Transverse colon (tissue), 4 donors: ENCODE measurements around the gene ETV6. TPM values are rescaled to one million over a fixed set of nuclear protein-coding genes. Genes with fewer than 3 reads are reported as not detected.

Experiments
- DNase-seq: peaks from one replicate; pipeline ENCODE4 v3.0.0-alpha.2; 2019
- H3K27ac ChIP-seq, 4 donors: fragments of 200-600 bp; sonication (generic); 2 replicates each; pipeline ENCODE4 v1.5.1; 2016 to 2018; ENCODE audit warnings: inconsistent platforms in 4 of 4
- H3K27me3 ChIP-seq: fragments of 200-600 bp; sonication (generic); 2 replicates; pipeline ENCODE4 v1.5.1; 2017; ENCODE audit warnings: inconsistent platforms
- H3K36me3 ChIP-seq, 4 donors: fragments of 200-600 bp; sonication (generic); 2 replicates each; pipeline ENCODE4 v1.5.1; 2017 to 2019; ENCODE audit warnings: inconsistent platforms in 4 of 4
- H3K4me1 ChIP-seq, 4 donors: fragments of 200-600 bp; sonication (generic); 2 replicates each; pipeline ENCODE4 v1.5.1; 2017 to 2020; ENCODE audit warnings: inconsistent platforms in 4 of 4
- H3K4me3 ChIP-seq, 4 donors: fragments of 200-600 bp; sonication (generic); 1 replicate in 1 of 4; 2 replicates in 3 of 4; pipeline versions ENCODE4 v1.5.1 to v1.6.1; 2017 to 2019; ENCODE audit warnings: inconsistent platforms in 4 of 4
- H3K9me3 ChIP-seq, 2 donors: fragments of 200-600 bp; sonication (generic); 2 replicates each; pipeline ENCODE4 v1.5.1; 2017 to 2019; ENCODE audit warnings: inconsistent platforms in 2 of 2
- EP300 ChIP-seq: sonication (generic); formaldehyde crosslinking; IDR thresholded peaks from one replicate; pipeline ENCODE4 v1.6.1; 2017; ENCODE audit warnings: antibody characterized with exemption, low read depth
- POLR2A ChIP-seq: fragments of 450-650 bp; IDR thresholded peaks from one replicate; pipeline ENCODE4 v1.6.1; 2016; ENCODE audit warnings: antibody characterized with exemption, mild to moderate bottlenecking, moderate library complexity
- POLR2AphosphoS5 ChIP-seq, 3 donors: sonication (generic); formaldehyde crosslinking; IDR thresholded peaks; one replicate each; pipeline ENCODE4 v1.6.1; 2016; ENCODE audit warnings: antibody characterized with exemption in 3 of 3
- WGBS, 2 donors: methylation state at CpG; one replicate each; pipeline ENCODE4 v1.1.5; 2018; ENCODE audit warnings: low coverage in 1 of 2; 5-methylcytosine and 5-hydroxymethylcytosine counted together
- in situ Hi-C, 4 donors: fragments of 200-750 bp; cut with MboI; loops; one replicate each; pipeline versions ENCODE4 v1.15.0 to v1.15.1; 2017; ENCODE audit warnings: low sequenced_read_pairs in 3 of 4, low pct_ligation_motif_present in 1 of 4, low pct_unique_long_range_greater_than_20kb in 1 of 4
- intact Hi-C: fragments of 100-400 bp; cut with DNase I; formaldehyde crosslinking; loops from one replicate; pipeline ENCODE4 v1.15.1; 2023; ENCODE audit warnings: low total_unique reads
- total RNA-seq, 4 donors: library from RNA; depleted of rRNA; stranded (reverse); fragments of >200 nt; gene quantifications; one replicate each; pipeline ENCODE4 v1.1.0, GENCODE V29; 2016
- TF ChIP-seq, protein P1 (sequence below), 5 experiments: fragments of 200-600 bp in 3 of 5; fragments of 450-650 bp in 2 of 5; sonication (generic) in 3 of 5; IDR thresholded peaks; 1 replicate in 2 of 5; 2 replicates in 3 of 5; pipeline ENCODE4 v1.5.1; 2016 to 2017; ENCODE audit warnings: antibody characterized with exemption in 5 of 5, inconsistent platforms in 3 of 5, mild to moderate bottlenecking in 2 of 5, moderate library complexity in 1 of 5

ETV6 gene
- total RNA-seq, 4 donors from 2014 or later: 19.9 to 47.9 (median 41.0) TPM

DNA sequence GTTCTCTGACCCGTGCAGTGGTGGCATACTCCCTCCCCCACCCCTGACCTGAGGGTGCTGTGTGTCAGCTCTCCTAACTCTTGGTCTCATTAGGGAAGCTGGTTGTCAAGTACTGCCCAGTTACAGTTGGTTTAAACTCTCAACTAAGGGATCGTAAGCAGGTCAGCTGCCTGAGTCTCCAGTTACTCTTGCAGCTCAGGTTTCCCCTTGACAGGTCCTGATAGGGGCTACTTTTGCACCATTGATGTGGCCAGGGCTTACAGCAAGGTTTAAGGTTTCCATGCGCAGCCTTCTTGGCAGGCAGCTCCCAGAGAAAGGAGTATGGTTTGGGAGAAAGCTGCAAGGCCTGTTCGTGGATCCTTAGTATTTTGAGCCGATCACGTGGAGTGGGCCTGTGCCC lies 74.5 kb downstream of the ETV6 start:
- in situ Hi-C loops: no loop called here
- intact Hi-C loops: no loop called here
- H3K36me3 ChIP-seq: no peaks in the 10 kb centered on the region
- WGBS, 2 donors: 81% methylated on average over 6 of the region's 6 CpGs; no CpG with 5 or more reads in 1 of the 2 donors
- H3K4me3 ChIP-seq: no peak overlapping the region
- TF ChIP-seq POLR2A (no peak), POLR2AphosphoS5 (IDR thresholded peaks at IDR 0.05) (no peak), EP300 (no peak)
- TF ChIP-seq, protein P1, sequence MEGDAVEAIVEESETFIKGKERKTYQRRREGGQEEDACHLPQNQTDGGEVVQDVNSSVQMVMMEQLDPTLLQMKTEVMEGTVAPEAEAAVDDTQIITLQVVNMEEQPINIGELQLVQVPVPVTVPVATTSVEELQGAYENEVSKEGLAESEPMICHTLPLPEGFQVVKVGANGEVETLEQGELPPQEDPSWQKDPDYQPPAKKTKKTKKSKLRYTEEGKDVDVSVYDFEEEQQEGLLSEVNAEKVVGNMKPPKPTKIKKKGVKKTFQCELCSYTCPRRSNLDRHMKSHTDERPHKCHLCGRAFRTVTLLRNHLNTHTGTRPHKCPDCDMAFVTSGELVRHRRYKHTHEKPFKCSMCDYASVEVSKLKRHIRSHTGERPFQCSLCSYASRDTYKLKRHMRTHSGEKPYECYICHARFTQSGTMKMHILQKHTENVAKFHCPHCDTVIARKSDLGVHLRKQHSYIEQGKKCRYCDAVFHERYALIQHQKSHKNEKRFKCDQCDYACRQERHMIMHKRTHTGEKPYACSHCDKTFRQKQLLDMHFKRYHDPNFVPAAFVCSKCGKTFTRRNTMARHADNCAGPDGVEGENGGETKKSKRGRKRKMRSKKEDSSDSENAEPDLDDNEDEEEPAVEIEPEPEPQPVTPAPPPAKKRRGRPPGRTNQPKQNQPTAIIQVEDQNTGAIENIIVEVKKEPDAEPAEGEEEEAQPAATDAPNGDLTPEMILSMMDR (IDR thresholded peaks at IDR 0.05): no peak
- peak overlapping the region; percentile 21 to 53 (median 44) for H3K27ac ChIP-seq
- DNase-seq: no peak
- no peaks in the 10 kb centered on the region for H3K27me3 ChIP-seq
- H3K9me3 ChIP-seq: no peaks in the 10 kb centered on the region
- peaks cover 49 to 89% (median 65%) of the 10 kb centered on the region in 4 donors for H3K4me1 ChIP-seq

DNA sequence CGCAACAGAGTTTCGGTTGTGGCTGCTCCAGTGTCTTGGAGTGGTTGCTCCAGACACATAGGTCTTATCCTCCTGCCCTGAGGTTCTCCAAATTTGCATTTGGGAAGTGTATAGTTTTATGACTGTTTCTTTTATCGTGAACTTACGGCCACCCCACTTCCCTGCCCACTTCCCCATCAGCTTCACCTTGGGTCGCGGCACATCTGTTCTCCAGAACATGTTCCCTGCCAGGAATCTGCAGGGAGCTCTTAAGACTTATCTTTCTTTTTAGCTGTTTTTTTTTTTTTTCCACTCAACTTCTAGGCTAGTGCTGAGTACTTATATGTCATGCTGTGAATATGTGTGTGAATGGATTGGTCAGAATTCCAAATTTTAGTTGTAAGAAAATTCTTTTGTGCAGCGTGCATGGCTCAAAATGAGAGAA lies 75.4 kb downstream of the ETV6 start:
- Histone ChIP-seq H3K4me1 (peaks cover 45 to 89% (median 64%) of the 10 kb centered on the region in 4 donors), H3K9me3 (no peaks in the 10 kb centered on the region), H3K4me3 (no peak overlapping the region), H3K27ac (peak overlapping the region; percentile 21 to 53 (median 44)), H3K27me3 (no peaks in the 10 kb centered on the region), H3K36me3 (no peaks in the 10 kb centered on the region)
- WGBS, 2 donors: 50 to 51% methylated on average over 7 of the region's 7 CpGs
- intact Hi-C loops (no loop called here), in situ Hi-C loops (no loop called here)
- TF ChIP-seq EP300: no peak
- TF ChIP-seq, protein P1 (IDR thresholded peaks at IDR 0.05): no peak
- TF ChIP-seq POLR2A: no peak
- no peak for DNase-seq

DNA sequence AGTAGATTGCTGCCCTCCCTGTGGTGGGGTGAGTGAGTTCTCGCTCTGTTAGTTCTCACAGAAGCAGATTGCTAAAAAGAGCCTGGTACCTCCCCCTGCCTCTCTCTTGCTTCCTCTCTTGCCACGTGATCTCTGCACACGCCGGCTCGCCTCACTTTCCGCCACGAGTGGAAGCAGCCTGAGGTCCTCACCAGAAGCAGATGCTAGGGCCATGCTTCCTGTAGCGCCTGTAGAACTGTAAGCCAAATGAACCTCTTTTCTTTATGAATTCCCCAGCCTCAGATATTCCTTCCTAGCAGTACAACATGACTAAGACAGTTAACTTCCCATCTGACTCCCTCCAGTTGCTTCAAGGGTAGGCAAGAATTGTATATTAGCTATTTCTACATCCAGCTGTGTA lies 76.2 kb downstream of the ETV6 start:
- Histone ChIP-seq H3K27me3 (no peaks in the 10 kb centered on the region), H3K9me3 (no peaks in the 10 kb centered on the region), H3K4me3 (no peak overlapping the region), H3K27ac (peak overlapping the region; percentile 15 to 53 (median 36)), H3K4me1 (peaks cover 52 to 90% (median 68%) of the 10 kb centered on the region in 4 donors), H3K36me3 (no peaks in the 10 kb centered on the region)
- intact Hi-C loops: no loop called here
- DNase-seq: no peak
- WGBS, 2 donors: 91 to 100% methylated on average over 1 to 8 of the region's 8 CpGs
- in situ Hi-C loops: no loop called here
- TF ChIP-seq EP300 (no peak), POLR2A (no peak), POLR2AphosphoS5 (IDR thresholded peaks at IDR 0.05) (no peak)
- TF ChIP-seq, protein P1 (IDR thresholded peaks at IDR 0.05): no peak

DNA sequence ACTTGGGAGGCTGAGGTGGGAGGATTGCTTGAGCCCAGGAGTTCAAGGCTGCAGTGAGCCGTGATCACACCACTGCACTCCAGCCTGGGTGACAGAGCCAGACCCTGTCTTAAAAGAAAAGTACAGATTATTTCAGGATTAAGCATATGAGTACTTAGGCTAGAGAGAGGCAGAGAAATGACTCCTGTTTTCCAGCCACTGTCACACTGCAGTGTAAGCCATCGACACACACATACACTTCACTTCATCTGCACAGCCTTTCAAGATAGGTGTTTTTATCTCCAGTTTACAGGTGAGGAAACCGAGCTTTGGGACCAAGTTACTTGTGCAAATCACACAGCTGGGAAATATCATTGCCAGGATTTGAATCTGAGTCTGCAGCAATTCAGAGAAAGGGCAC lies 77.2 kb downstream of the ETV6 start:
- Histone ChIP-seq H3K4me3 (no peak overlapping the region), H3K9me3 (no peaks in the 10 kb centered on the region), H3K4me1 (peaks cover 61 to 96% (median 78%) of the 10 kb centered on the region in 4 donors), H3K27me3 (no peaks in the 10 kb centered on the region), H3K36me3 (no peaks in the 10 kb centered on the region), H3K27ac (peak overlapping the region in 3 of 4 donors; percentile 79 to 86 (median 83))
- 84% methylated on average over 2 to 3 of the region's 3 CpGs for WGBS, 2 donors
- in situ Hi-C loops (no loop called here), intact Hi-C loops (no loop called here)
- DNase-seq: no peak
- TF ChIP-seq POLR2A (no peak), POLR2AphosphoS5 (IDR thresholded peaks at IDR 0.05) (no peak), EP300 (no peak)
- TF ChIP-seq, protein P1 (IDR thresholded peaks at IDR 0.05): no peak
